Choroid plexus epithelial cell (primary cell): ENCODE results near the gene ZNF407.
A peak's percentile ranks its signal among the peaks of the same experiment; 100 is the strongest.

ENCODE experiments used
- DNase-seq: peaks from one replicate; pipeline ENCODE4 v3.0.0-alpha.2; 2010; ENCODE audit warnings: low read depth
- H3K4me3 ChIP-seq: 2 replicates; pipeline ENCODE4 v1.5.1; 2011; ENCODE audit warnings: low read depth, mild to moderate bottlenecking, control low read depth, low read length, moderate library complexity
- CTCF ChIP-seq: conservative IDR thresholded peaks from 2 replicates; pipeline ENCODE4 v1.5.1; 2011; ENCODE audit warnings: low read depth, mild to moderate bottlenecking, control low read depth, inconsistent platforms, low read length, moderate library complexity

The ZNF407 gene

GRCh38 chr18:74715306-74715705 lies 117.6 kb downstream of the ZNF407 start:
- H3K4me3 ChIP-seq = no peak overlapping the region
- no peak for DNase-seq
- no peak for TF ChIP-seq CTCF

GRCh38 chr18:74715865-74716712 lies 118.4 kb downstream of the ZNF407 start:
- no peak overlapping the region for H3K4me3 ChIP-seq
- no peak for TF ChIP-seq CTCF
- DNase-seq = no peak

GRCh38 chr18:74718312-74718711 lies 120.6 kb downstream of the ZNF407 start:
- TF ChIP-seq CTCF = no peak
- H3K4me3 ChIP-seq = no peak overlapping the region

GRCh38 chr18:74722237-74722636 lies 124.6 kb downstream of the ZNF407 start:
- H3K4me3 ChIP-seq = no peak overlapping the region
- no peak for TF ChIP-seq CTCF
- peak; percentile 67 for DNase-seq

More at GRCh38 chr18:74718312-74718711, 120.6 kb downstream of the ZNF407 start:
- DNase-seq = no peak

GRCh38 chr18:74724186-74724585 lies 126.5 kb downstream of the ZNF407 start:
- no peak for TF ChIP-seq CTCF
- DNase-seq = peak; percentile 83

GRCh38 chr18:74725690-74726089 lies 128.0 kb downstream of the ZNF407 start:
- TF ChIP-seq CTCF = no peak
- no peak for DNase-seq
- H3K4me3 ChIP-seq = no peak overlapping the region

More at GRCh38 chr18:74724186-74724585, 126.5 kb downstream of the ZNF407 start:
- no peak overlapping the region for H3K4me3 ChIP-seq

- H3K4me3 ChIP-seq = no peak overlapping the region
- DNase-seq = no peak
- no peak for TF ChIP-seq CTCF
Measured at GRCh38 chr18:74728586-74728985, 130.9 kb downstream of the ZNF407 start.
